H9 (cell line): ENCODE data around the gene ZNF213. TPM values are rescaled to one million over a fixed set of nuclear protein-coding genes. Genes with fewer than 3 reads are reported as not detected.
A peak's percentile ranks its signal among the peaks of the same experiment; 100 is the strongest.

Source experiments
- DNase-seq: peaks from one replicate; pipeline ENCODE4 v3.0.0-alpha.2; 2017
- H2AFZ ChIP-seq: one replicate; pipeline ENCODE4 v1.6.1; 2013; ENCODE audit warnings: mild to moderate bottlenecking, low read length, control low read depth, moderate library complexity
- H2AK5ac ChIP-seq: 2 replicates; pipeline ENCODE4 v1.6.1; 2013; ENCODE audit warnings: low read length, control low read depth, mixed read lengths; ENCODE audit not compliant: insufficient read length
- H2BK120ac ChIP-seq: one replicate; pipeline ENCODE4 v1.6.1; 2013; ENCODE audit warnings: low read depth, mild to moderate bottlenecking, low read length, control low read depth, inconsistent platforms; ENCODE audit not compliant: poor library complexity, severe bottlenecking
- H2BK12ac ChIP-seq: 2 replicates; pipeline ENCODE4 v1.6.1; 2013; ENCODE audit warnings: low read length, control low read depth, mixed read lengths, low read depth; ENCODE audit not compliant: insufficient read length
- H2BK15ac ChIP-seq: 2 replicates; pipeline ENCODE4 v1.6.1; 2013; ENCODE audit warnings: low read depth, low read length, control low read depth
- H2BK20ac ChIP-seq: one replicate; pipeline ENCODE4 v1.6.1; 2013; ENCODE audit warnings: low read depth, mild to moderate bottlenecking, low read length, control low read depth, inconsistent platforms; ENCODE audit not compliant: poor library complexity, severe bottlenecking
- H2BK5ac ChIP-seq: 2 replicates; pipeline ENCODE4 v1.6.1; 2013; ENCODE audit warnings: low read length, control low read depth, mixed read lengths; ENCODE audit not compliant: insufficient read length
- H3K14ac ChIP-seq: 2 replicates; pipeline ENCODE4 v1.6.1; 2013; ENCODE audit warnings: low read length, control low read depth; ENCODE audit not compliant: insufficient read depth
- H3K18ac ChIP-seq: 2 replicates; pipeline ENCODE4 v1.6.1; 2013; ENCODE audit warnings: low read depth, mild to moderate bottlenecking, mixed read lengths, low read length, control low read depth; ENCODE audit not compliant: insufficient read length
- H3K23ac ChIP-seq: 2 replicates; pipeline ENCODE4 v1.6.1; 2013; ENCODE audit warnings: low read length, control low read depth, mixed read lengths, low read depth; ENCODE audit not compliant: insufficient read length
- H3K23me2 ChIP-seq: 2 replicates; pipeline ENCODE4 v1.6.1; 2013; ENCODE audit warnings: low read depth, mild to moderate bottlenecking, mixed read lengths, low read length, control low read depth; ENCODE audit not compliant: insufficient read length, poor library complexity, severe bottlenecking
- H3K27ac ChIP-seq: 2 replicates; pipeline ENCODE4 v1.5.1; 2013; ENCODE audit warnings: low read length, control low read depth, mixed read lengths, low read depth; ENCODE audit not compliant: insufficient read length
- H3K27me3 ChIP-seq: 2 replicates; pipeline ENCODE4 v1.6.1; 2013; ENCODE audit warnings: low read length, control low read depth, inconsistent platforms; ENCODE audit not compliant: insufficient read depth
- H3K4ac ChIP-seq: 2 replicates; pipeline ENCODE4 v1.6.1; 2013; ENCODE audit warnings: low read depth, mild to moderate bottlenecking, control low read depth, inconsistent platforms, low read length, moderate library complexity
- H3K4me1 ChIP-seq: 2 replicates; pipeline ENCODE4 v1.6.1; 2013; ENCODE audit warnings: low read length, control low read depth, inconsistent platforms; ENCODE audit not compliant: insufficient read depth
- H3K4me2 ChIP-seq: 2 replicates; pipeline ENCODE4 v1.6.1; 2013; ENCODE audit warnings: low read length, control low read depth, mixed read lengths; ENCODE audit not compliant: insufficient read length, insufficient read depth
- H3K56ac ChIP-seq: 2 replicates; pipeline ENCODE4 v1.6.1; 2013; ENCODE audit warnings: low read depth, mild to moderate bottlenecking, mixed read lengths, low read length, control low read depth; ENCODE audit not compliant: insufficient read length
- H3K79me1 ChIP-seq: 2 replicates; pipeline ENCODE4 v1.6.1; 2013; ENCODE audit warnings: low read depth, mild to moderate bottlenecking, moderate library complexity, low read length, control low read depth, inconsistent platforms; ENCODE audit not compliant: insufficient read depth, poor library complexity, severe bottlenecking
- H3K79me2 ChIP-seq: 2 replicates; pipeline ENCODE4 v1.6.1; 2013; ENCODE audit warnings: low read length, control low read depth, inconsistent platforms; ENCODE audit not compliant: insufficient read depth
- H3K9ac ChIP-seq: 2 replicates; pipeline ENCODE4 v1.6.1; 2013; ENCODE audit warnings: low read length, control low read depth, mixed read lengths; ENCODE audit not compliant: insufficient read length; ENCODE audit errors: extremely low read depth
- H3K9me3 ChIP-seq: one replicate; pipeline ENCODE4 v1.6.1; 2013; ENCODE audit warnings: low read depth, low read length, inconsistent platforms; ENCODE audit not compliant: control insufficient read depth
- H3T11ph ChIP-seq: one replicate; pipeline ENCODE4 v1.6.1; 2013; ENCODE audit warnings: mild to moderate bottlenecking, low read length, control low read depth, inconsistent platforms
- H4K20me1 ChIP-seq: one replicate; pipeline ENCODE4 v1.6.1; 2013; ENCODE audit not compliant: control insufficient read depth, insufficient read length, insufficient read depth
- H4K5ac ChIP-seq: 2 replicates; pipeline ENCODE4 v1.6.1; 2013; ENCODE audit warnings: low read depth, mild to moderate bottlenecking, mixed read lengths, low read length, control low read depth; ENCODE audit not compliant: insufficient read length
- H4K8ac ChIP-seq: replicated peaks from 2 replicates; pipeline ENCODE4 v1.6.1; 2013; ENCODE audit warnings: low read length, control low read depth, mixed read lengths, low read depth; ENCODE audit not compliant: insufficient read length
- H4K91ac ChIP-seq: 2 replicates; pipeline ENCODE4 v1.6.1; 2013; ENCODE audit warnings: low read depth, mild to moderate bottlenecking, moderate library complexity, mixed read lengths, low read length, control low read depth; ENCODE audit not compliant: insufficient read length
- H3K27ac Mint-ChIP-seq, 3 experiments: 2 replicates in 2 of 3; 3 replicates in 1 of 3; pipeline ENCODE4 v1.8.0; 2020 to 2021; ENCODE audit warnings: mixed read lengths in 3 of 3, mild to moderate bottlenecking in 1 of 3, moderate library complexity in 1 of 3
- H3K27me3 Mint-ChIP-seq: 2 replicates; pipeline ENCODE4 v1.8.0; 2021; ENCODE audit warnings: low read depth, mild to moderate bottlenecking, moderate library complexity, mixed read lengths
- H3K36me3 Mint-ChIP-seq, 3 experiments: 2 replicates in 2 of 3; 3 replicates in 1 of 3; pipeline ENCODE4 v1.8.0; 2020 to 2021; ENCODE audit warnings: low read depth in 3 of 3, mixed read lengths in 3 of 3; ENCODE audit not compliant: insufficient read depth in 1 of 3
- H3K4me1 Mint-ChIP-seq, 2 experiments: 2 replicates each; pipeline ENCODE4 v1.8.0; 2020; ENCODE audit warnings: mixed read lengths in 2 of 2
- H3K4me3 Mint-ChIP-seq, 2 experiments: 2 replicates in 1 of 2; 3 replicates in 1 of 2; pipeline ENCODE4 v1.8.0; 2020 to 2021; ENCODE audit warnings: mild to moderate bottlenecking in 2 of 2, mixed read lengths in 2 of 2, moderate library complexity in 1 of 2
- H3K9me3 Mint-ChIP-seq, 2 experiments: 2 replicates in 1 of 2; 3 replicates in 1 of 2; pipeline ENCODE4 v1.8.0; 2020; ENCODE audit warnings: mild to moderate bottlenecking in 2 of 2, mixed read lengths in 2 of 2, moderate library complexity in 1 of 2
- CTCF ChIP-seq: fragments of 200-600 bp; sonication (generic); conservative IDR thresholded peaks from 3 replicates; pipeline ENCODE4 v1.8.0; 2021; ENCODE audit warnings: antibody characterized with exemption, mild to moderate bottlenecking
- WGBS: extraction: QIAGEN DNeasy Blood & Tissue Kit; methylation state at CpG from one replicate; pipeline ENCODE4 v1.1.7; 2013; ENCODE audit warnings: missing lambda C conversion rate, low lambda C conversion rate, mixed read lengths; ENCODE audit not compliant: insufficient read length; ENCODE audit errors: extremely low coverage; 5-methylcytosine and 5-hydroxymethylcytosine counted together
- total RNA-seq: library from RNA; stranded (reverse); gene quantifications from 2 replicates; pipeline ENCODE4 v1.2.1, GENCODE V29; 2021

ZNF213 gene
- total RNA-seq, 1 experiment from 2014 or later: 6.4 TPM

GRCh38 chr16:3088925-3089716 is 45.7 kb upstream of the ZNF213 start:
- Histone ChIP-seq H4K91ac (no peak overlapping the region), H2BK20ac (no peak overlapping the region), H3K56ac (no peak overlapping the region), H3K9ac (no peak overlapping the region), H2BK12ac (no peak overlapping the region), H3K18ac (no peak overlapping the region), H3K79me2 (peaks cover 2% of the 10 kb centered on the region; the same call in 1 of the 2 replicates), H4K20me1 (no peaks in the 10 kb centered on the region), H3K23ac (no peak overlapping the region), H3K79me1 (peaks cover 6% of the 10 kb centered on the region), H3T11ph (no peak overlapping the region), H2BK120ac (no peak overlapping the region), H4K5ac (no peak overlapping the region), H2BK5ac (no peak overlapping the region), H2AK5ac (no peak overlapping the region), H3K27ac (no peak overlapping the region), H3K9me3 (no peaks in the 10 kb centered on the region), H4K8ac (no peak overlapping the region), H2AFZ (no peak overlapping the region), H2BK15ac (no peak overlapping the region), H3K4me1 (no peaks in the 10 kb centered on the region), H3K14ac (no peak overlapping the region), H3K4ac (no peak overlapping the region), H3K23me2 (no peaks in the 10 kb centered on the region), H3K4me2 (no peak overlapping the region), H3K27me3 (no peaks in the 10 kb centered on the region)
- H3K4me1 Mint-ChIP-seq: peaks cover 10 to 17% of the 10 kb centered on the region in 2 experiments
- H3K36me3 Mint-ChIP-seq: peaks cover 37 to 75% (median 41%) of the 10 kb centered on the region in 3 experiments; a peak in 6 of 7 replicates
- H3K27ac Mint-ChIP-seq: peak overlapping the region in 1 of 3 experiments; percentile 83; a peak in 2 of 7 replicates
- TF ChIP-seq CTCF: no peak
- H3K4me3 Mint-ChIP-seq: peak overlapping the region in 1 of 2 experiments; percentile 20; a peak in 1 of 5 replicates
- no peaks in the 10 kb centered on the region for H3K9me3 Mint-ChIP-seq
- no peak for DNase-seq
- no CpG with 5 or more reads among the region's 71 CpGs for WGBS
- H3K27me3 Mint-ChIP-seq: no peaks in the 10 kb centered on the region; the same call in 1 of the 2 replicates
